Kidney epithelial cell (primary cell): ENCODE results near the gene GLRA2. TPM values are rescaled to one million over a fixed set of nuclear protein-coding genes. Genes with fewer than 3 reads are reported as not detected.

ENCODE experiments used
- DNase-seq: peaks from one replicate; pipeline ENCODE4 v3.0.0-alpha.2; 2010; ENCODE audit warnings: low read depth
- H3K27me3 ChIP-seq: 2 replicates; pipeline ENCODE4 v1.6.0; 2011; ENCODE audit warnings: low read length; ENCODE audit not compliant: control insufficient read depth, insufficient read depth
- H3K36me3 ChIP-seq: 2 replicates; pipeline ENCODE4 v1.5.1; 2011; ENCODE audit warnings: low read length; ENCODE audit not compliant: control insufficient read depth, insufficient read depth
- H3K4me3 ChIP-seq: 2 replicates; pipeline ENCODE4 v1.5.1; 2011; ENCODE audit warnings: low read depth, mild to moderate bottlenecking, control low read depth, low read length
- total RNA-seq: library from RNA; depleted of rRNA; stranded (reverse); fragments of >200 nt; gene quantifications from 2 replicates; pipeline ENCODE4 v1.2.3, GENCODE V29; 2015
- TF ChIP-seq, protein P1 (sequence below): IDR thresholded peaks from 2 replicates; pipeline ENCODE4 v1.5.1; 2011; ENCODE audit warnings: mild to moderate bottlenecking, moderate library complexity, low read length, control low read depth, inconsistent platforms; ENCODE audit not compliant: insufficient read depth, poor library complexity, severe bottlenecking

The GLRA2 gene
- total RNA-seq, 1 donor from 2014 or later = not detected

DNA sequence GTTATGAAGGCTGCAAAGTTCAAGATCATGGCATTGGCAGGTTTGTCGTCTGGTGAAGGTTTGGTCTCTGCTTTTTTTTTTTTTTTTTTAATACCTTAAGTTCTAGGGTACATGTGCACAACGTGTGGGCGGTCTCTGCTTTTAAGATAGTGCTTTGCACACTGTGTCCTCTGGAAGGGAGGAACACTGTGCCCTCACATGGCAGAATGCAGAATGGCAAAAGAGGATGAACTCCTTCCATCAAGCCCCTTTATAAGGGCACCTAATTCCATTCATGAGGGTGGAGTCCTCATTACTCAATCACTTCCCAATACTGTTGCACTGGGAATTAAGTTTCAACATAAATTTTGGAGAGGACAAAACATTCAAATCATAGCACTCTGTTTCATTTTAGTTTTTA lies 101.4 kb downstream of the GLRA2 start:
- Histone ChIP-seq H3K36me3 (no peaks in the 10 kb centered on the region), H3K4me3 (no peak overlapping the region), H3K27me3 (no peaks in the 10 kb centered on the region)
- no peak for DNase-seq
- TF ChIP-seq, protein P1, sequence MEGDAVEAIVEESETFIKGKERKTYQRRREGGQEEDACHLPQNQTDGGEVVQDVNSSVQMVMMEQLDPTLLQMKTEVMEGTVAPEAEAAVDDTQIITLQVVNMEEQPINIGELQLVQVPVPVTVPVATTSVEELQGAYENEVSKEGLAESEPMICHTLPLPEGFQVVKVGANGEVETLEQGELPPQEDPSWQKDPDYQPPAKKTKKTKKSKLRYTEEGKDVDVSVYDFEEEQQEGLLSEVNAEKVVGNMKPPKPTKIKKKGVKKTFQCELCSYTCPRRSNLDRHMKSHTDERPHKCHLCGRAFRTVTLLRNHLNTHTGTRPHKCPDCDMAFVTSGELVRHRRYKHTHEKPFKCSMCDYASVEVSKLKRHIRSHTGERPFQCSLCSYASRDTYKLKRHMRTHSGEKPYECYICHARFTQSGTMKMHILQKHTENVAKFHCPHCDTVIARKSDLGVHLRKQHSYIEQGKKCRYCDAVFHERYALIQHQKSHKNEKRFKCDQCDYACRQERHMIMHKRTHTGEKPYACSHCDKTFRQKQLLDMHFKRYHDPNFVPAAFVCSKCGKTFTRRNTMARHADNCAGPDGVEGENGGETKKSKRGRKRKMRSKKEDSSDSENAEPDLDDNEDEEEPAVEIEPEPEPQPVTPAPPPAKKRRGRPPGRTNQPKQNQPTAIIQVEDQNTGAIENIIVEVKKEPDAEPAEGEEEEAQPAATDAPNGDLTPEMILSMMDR = no peak

DNA sequence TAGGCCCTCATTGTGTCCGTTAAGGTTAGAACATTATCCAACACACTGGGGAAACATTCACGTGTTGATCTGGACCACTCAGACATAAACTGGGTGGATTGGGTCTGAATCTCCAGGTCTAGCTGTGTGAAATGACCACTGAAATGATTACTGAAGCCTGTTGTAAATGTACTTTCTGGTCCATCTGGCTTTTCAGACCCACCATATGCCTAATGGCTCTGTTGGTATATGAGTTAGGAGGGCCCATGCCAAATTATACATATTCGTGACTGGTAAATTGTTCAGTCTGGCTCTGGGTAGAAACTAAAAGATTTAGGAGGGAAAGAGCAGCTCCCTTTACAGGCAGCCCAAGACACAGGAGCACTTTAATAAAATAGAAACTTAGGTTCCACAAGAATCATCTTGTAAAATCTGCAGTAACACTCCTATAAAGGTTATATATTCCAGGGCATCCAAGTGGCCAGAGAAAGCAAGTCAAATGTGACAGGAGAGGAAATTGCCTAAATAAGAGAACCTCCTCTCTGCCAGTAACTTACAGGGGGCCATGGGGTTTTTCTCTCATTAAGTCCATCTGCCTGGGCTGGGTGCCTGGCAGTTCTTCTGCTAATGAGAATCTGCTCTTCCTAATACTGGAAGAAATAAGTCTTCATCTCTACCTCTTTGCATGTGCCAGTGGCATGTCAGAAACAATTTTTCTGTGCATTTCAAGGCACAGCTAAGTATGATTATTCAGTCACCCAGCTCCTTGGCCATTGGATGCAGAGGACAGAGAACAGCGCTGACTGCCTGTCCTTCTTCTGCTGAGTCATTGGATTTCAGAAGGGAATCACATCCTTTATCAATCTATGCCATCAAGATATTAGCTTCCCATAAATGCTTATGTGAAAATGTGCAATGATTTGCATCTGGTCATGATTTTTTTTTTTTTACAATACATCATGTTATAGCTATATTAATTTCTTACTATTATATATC lies 112.6 kb downstream of the GLRA2 start:
- DNase-seq = no peak
- Histone ChIP-seq H3K4me3 (no peak overlapping the region), H3K27me3 (no peaks in the 10 kb centered on the region), H3K36me3 (no peaks in the 10 kb centered on the region)
- TF ChIP-seq, protein P1 = no peak

DNA sequence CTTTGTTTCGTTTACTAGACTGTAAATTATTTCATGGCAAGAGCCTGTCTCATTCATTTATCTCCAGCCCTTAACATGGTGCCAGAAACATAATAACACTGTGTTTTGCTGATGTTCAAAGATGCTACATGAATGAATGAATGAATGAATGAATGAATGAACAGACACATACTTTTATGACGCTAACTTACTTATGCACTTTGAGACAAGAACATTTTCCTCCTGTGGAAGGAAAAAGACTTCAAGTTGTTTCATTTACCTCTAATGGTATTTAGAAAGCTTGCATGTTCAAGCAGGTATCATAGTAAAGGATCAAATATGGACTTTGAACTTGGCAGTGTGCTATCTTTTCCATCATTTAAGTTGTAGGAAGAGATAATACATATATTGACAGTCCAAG lies 131.6 kb downstream of the GLRA2 start:
- Histone ChIP-seq H3K36me3 (no peaks in the 10 kb centered on the region), H3K4me3 (no peak overlapping the region), H3K27me3 (no peaks in the 10 kb centered on the region)
- TF ChIP-seq, protein P1 = no peak
- no peak for DNase-seq

DNA sequence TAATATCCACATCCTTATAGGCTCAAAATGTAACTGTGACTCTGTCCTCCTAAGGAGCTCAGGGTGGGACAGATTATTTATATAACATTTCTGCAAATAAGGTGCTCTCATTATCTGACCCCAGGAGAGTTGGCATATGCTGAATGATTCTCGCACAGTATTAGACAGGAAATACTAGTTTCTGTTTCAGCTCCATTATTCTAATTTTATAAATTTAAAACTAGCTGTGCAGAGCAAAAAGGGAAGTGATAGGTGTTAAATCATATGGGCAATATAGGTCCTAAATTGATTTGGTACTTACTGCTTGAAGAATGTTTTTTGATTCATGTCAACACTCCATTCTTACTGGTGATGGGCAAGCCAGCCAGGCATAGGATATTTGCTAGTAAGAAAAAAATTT lies 141.5 kb downstream of the GLRA2 start:
- Histone ChIP-seq H3K4me3 (no peak overlapping the region), H3K27me3 (no peaks in the 10 kb centered on the region), H3K36me3 (no peaks in the 10 kb centered on the region)
- DNase-seq = no peak
- TF ChIP-seq, protein P1 = no peak

DNA sequence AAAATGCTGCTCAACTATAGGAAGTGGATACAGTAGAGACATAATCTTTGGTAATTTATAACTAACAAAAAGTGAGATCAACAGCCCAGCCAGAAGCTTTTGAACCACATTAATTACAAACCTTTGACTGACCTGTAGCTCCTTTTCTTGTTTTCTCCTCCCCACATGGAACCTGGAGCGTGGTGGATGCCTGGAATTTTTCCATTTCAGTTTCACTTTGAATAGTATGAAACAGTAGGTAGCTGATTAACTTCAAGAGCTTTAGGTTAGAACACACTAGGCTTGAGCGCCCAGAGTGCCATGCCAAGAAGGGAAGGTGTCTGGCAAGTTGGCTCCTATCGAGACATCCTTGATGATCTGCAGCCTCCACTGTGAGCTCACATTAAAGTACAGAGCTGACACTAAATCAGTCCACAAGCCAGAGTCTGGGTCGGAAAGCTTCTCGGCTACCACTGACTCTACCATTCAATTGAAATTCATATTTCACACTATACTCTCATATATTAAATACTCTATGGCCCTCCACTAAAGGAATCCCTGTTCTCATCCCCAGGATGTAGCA lies 143.4 kb downstream of the GLRA2 start:
- Histone ChIP-seq H3K36me3 (no peaks in the 10 kb centered on the region), H3K27me3 (no peaks in the 10 kb centered on the region), H3K4me3 (no peak overlapping the region)
- TF ChIP-seq, protein P1 = no peak
- DNase-seq = peak; percentile 26
